Stomach (tissue), 9 donors: ENCODE measurements around the gene COPZ2. TPM values are rescaled to one million over a fixed set of nuclear protein-coding genes. Genes with fewer than 3 reads are reported as not detected.
"Not testable (repeated sequence)": the region's sequence is repeated elsewhere in the genome, so short reads cannot be mapped to it uniquely, and the experiment has no call there.

Experiments used
- DNase-seq, 2 donors: peaks; one replicate each; pipeline versions ENCODE4 v3.0.0 to v3.0.0-alpha.2; 2013 to 2019
- H3K27ac ChIP-seq, 5 donors: fragments of 200-600 bp in 4 of 5; sonication (generic) in 4 of 5; one replicate each; pipeline ENCODE4 v1.5.1; 2013 to 2019; ENCODE audit warnings: mild to moderate bottlenecking in 1 of 5, moderate library complexity in 1 of 5
- H3K27me3 ChIP-seq, 3 donors: fragments of 200-600 bp; sonication (generic); one replicate each; pipeline ENCODE4 v1.5.1; 2017 to 2019; ENCODE audit warnings: mixed run types in 1 of 3
- H3K36me3 ChIP-seq, 4 donors: fragments of 200-600 bp; sonication (generic); 1 replicate in 3 of 4; 2 replicates in 1 of 4; pipeline ENCODE4 v1.5.1; 2016 to 2019
- H3K4me1 ChIP-seq, 4 donors: fragments of 200-600 bp; sonication (generic); one replicate each; pipeline ENCODE4 v1.5.1; 2016 to 2019
- H3K4me3 ChIP-seq, 4 donors: fragments of 200-600 bp; sonication (generic) in 3 of 4; one replicate each; pipeline ENCODE4 v1.5.1; 2016 to 2019; ENCODE audit warnings: mild to moderate bottlenecking in 1 of 4
- H3K9me3 ChIP-seq, 4 donors: fragments of 200-600 bp; sonication (generic); one replicate each; pipeline ENCODE4 v1.5.1; 2016 to 2019
- EP300 ChIP-seq: sonication (generic); formaldehyde crosslinking; IDR thresholded peaks from one replicate; pipeline ENCODE4 v1.6.1; 2017; ENCODE audit warnings: antibody characterized with exemption
- POLR2A ChIP-seq, 4 donors: fragments of 450-650 bp; IDR thresholded peaks; one replicate each; pipeline ENCODE4 v1.6.1; 2016; ENCODE audit warnings: antibody characterized with exemption in 4 of 4, control low read depth in 2 of 4, mild to moderate bottlenecking in 1 of 4, moderate library complexity in 1 of 4
- POLR2AphosphoS5 ChIP-seq, 3 donors: sonication (generic); formaldehyde crosslinking; IDR thresholded peaks; one replicate each; pipeline ENCODE4 v1.6.1; 2016; ENCODE audit warnings: antibody characterized with exemption in 3 of 3
- WGBS, 5 donors: extraction: QIAGEN DNeasy Blood & Tissue Kit in 3 of 5; methylation state at CpG; one replicate each; pipeline versions ENCODE4 v1.1.5 to v1.1.7; 2013 to 2018; 5-methylcytosine and 5-hydroxymethylcytosine counted together
- intact Hi-C: fragments of 100-400 bp; cut with DNase I; formaldehyde crosslinking; loops from one replicate; pipeline ENCODE4 v1.15.1; 2023; ENCODE audit warnings: low total_unique reads
- polyA plus RNA-seq, 3 donors: library from polyadenylated mRNA; stranded (reverse); fragments of 200-250 nt; gene quantifications; one replicate each; pipeline ENCODE4 v1.2.3, GENCODE V29; 2013
- total RNA-seq, 5 donors: library from RNA; depleted of rRNA; stranded (reverse); fragments of >200 nt; gene quantifications; one replicate each; pipeline versions ENCODE4 v1.1.0 to v1.2.3, GENCODE V29; 2014 to 2016
- TF ChIP-seq, protein P1 (sequence below), 7 experiments: fragments of 450-650 bp in 4 of 7; fragments of 200-600 bp in 3 of 7; sonication (generic) in 3 of 7; IDR thresholded peaks; one replicate each; pipeline ENCODE4 v1.5.1; 2016 to 2019; ENCODE audit warnings: antibody characterized with exemption in 7 of 7, control low read depth in 2 of 7, mild to moderate bottlenecking in 1 of 7
- donor health status: healthy with polysubstance abuse.
- donor health status: Bipolar disorder and iron deficiency.
- donor health status: healthy.

The COPZ2 gene
- total and polyA plus RNA-seq, 8 donors: 6.8 to 187 (median 17.0) TPM

DNA sequence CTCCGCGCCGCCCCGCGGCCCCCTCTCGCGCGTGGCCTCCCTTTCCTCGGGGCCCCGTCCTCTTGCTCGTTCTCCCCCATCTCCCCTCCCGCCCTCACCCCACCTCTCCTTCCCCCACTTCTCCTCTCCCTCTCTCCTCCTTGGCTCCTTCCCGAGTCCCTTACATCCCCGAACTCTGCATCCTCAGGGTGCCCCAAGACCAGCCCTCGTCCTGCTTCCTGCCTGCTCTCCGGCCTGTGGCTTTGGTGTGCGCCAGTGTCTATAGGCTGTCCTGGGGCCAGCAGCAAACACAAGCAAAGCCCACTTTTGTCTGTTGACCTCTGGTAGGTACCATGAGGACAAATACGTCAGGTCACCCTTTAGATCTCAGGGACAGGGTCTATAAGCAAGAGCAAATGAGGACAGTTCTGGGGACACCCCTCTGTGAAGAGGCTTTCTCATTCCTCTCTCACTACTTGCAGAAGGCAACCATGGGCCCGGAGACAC lies 284 bp upstream of the COPZ2 start:
- H3K27ac ChIP-seq: peak overlapping the region in 2 of 5 donors; percentile 78 to 79
- intact Hi-C loops: no loop called here

DNA sequence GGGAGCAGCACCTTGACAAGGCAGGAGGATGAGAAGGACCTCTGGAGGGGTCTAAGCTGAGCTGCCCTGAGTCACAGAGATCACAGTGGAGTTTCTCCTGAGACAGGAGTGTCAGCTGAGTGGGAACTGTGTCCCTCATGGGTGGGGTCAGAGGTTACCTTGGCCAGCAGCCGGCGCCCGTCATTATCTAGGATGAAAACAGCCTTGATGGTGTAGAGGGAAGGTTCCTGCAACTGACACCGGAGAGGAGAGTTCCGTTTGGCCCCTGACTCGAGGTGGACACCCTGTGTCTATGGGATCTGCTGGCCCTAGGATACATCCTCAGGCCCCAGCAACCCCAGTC lies 933 bp downstream of the COPZ2 start:
- no peak for DNase-seq
- Histone ChIP-seq H3K36me3 (peaks cover 0 to 4% (median 0%) of the 10 kb centered on the region in 4 donors), H3K27ac (peak overlapping the region in 2 of 5 donors; percentile 78 to 79), H3K9me3 (no peaks in the 10 kb centered on the region), H3K4me3 (peak overlapping the region; percentile 61 to 74 (median 69)), H3K27me3 (peaks cover 0 to 27% (median 4%) of the 10 kb centered on the region in 3 donors), H3K4me1 (peaks cover 10 to 18% (median 14%) of the 10 kb centered on the region in 4 donors)
- intact Hi-C loops: no loop called here
- TF ChIP-seq POLR2AphosphoS5 (IDR thresholded peaks at IDR 0.05) (no peak), EP300 (no peak)
- WGBS, 5 donors: 33 to 48% (median 43%) methylated on average over 3 to 6 of the region's 6 CpGs

More for the DNA sequence above, 284 bp upstream of the COPZ2 start:
- peaks cover 0 to 27% (median 4%) of the 10 kb centered on the region in 3 donors for H3K27me3 ChIP-seq
- WGBS, 5 donors: 9 to 13% (median 10%) methylated on average over 9 to 18 of the region's 19 CpGs
- H3K4me1 ChIP-seq: peaks cover 10 to 18% (median 14%) of the 10 kb centered on the region in 4 donors
- peak overlapping the region; percentile 61 to 74 (median 69) for H3K4me3 ChIP-seq
- H3K36me3 ChIP-seq: peaks cover 0 to 4% (median 0%) of the 10 kb centered on the region in 4 donors
- DNase-seq: no peak
- no peaks in the 10 kb centered on the region for H3K9me3 ChIP-seq
- TF ChIP-seq POLR2A (IDR thresholded peaks at IDR 0.05) (no peak), EP300 (no peak), POLR2AphosphoS5 (IDR thresholded peaks at IDR 0.05) (no peak)
- TF ChIP-seq, protein P1, sequence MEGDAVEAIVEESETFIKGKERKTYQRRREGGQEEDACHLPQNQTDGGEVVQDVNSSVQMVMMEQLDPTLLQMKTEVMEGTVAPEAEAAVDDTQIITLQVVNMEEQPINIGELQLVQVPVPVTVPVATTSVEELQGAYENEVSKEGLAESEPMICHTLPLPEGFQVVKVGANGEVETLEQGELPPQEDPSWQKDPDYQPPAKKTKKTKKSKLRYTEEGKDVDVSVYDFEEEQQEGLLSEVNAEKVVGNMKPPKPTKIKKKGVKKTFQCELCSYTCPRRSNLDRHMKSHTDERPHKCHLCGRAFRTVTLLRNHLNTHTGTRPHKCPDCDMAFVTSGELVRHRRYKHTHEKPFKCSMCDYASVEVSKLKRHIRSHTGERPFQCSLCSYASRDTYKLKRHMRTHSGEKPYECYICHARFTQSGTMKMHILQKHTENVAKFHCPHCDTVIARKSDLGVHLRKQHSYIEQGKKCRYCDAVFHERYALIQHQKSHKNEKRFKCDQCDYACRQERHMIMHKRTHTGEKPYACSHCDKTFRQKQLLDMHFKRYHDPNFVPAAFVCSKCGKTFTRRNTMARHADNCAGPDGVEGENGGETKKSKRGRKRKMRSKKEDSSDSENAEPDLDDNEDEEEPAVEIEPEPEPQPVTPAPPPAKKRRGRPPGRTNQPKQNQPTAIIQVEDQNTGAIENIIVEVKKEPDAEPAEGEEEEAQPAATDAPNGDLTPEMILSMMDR (IDR thresholded peaks at IDR 0.05): no peak

DNA sequence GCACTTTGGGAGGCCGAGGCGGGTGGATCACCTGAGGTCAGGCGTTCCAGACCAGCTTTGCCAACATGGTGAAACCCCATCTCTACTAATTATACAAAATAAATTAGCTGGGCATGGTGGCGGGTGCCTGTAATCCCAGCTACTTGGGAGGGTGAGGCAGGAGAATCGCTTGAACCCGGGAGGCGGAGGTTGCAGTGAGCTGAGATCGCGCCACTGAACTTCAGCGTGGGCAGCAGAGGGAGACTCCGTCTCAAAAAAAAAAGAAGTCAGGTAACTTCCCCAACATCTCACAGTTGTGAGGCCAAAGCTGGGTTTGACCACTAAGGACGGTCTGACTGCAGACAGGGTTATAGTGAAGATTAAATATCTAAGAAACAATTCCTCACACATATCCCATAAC lies 2.9 kb downstream of the COPZ2 start:
- WGBS, 5 donors: 81 to 91% (median 87%) methylated on average over 12 of the region's 12 CpGs
- H3K4me3 ChIP-seq, DNase-seq, H3K9me3 ChIP-seq, intact Hi-C loops, H3K36me3 ChIP-seq, H3K27ac ChIP-seq: not testable (repeated sequence)
- H3K4me1 ChIP-seq: peaks cover 10 to 18% (median 14%) of the 10 kb centered on the region in 4 donors
- H3K27me3 ChIP-seq: peaks cover 0 to 27% (median 4%) of the 10 kb centered on the region in 3 donors

DNA sequence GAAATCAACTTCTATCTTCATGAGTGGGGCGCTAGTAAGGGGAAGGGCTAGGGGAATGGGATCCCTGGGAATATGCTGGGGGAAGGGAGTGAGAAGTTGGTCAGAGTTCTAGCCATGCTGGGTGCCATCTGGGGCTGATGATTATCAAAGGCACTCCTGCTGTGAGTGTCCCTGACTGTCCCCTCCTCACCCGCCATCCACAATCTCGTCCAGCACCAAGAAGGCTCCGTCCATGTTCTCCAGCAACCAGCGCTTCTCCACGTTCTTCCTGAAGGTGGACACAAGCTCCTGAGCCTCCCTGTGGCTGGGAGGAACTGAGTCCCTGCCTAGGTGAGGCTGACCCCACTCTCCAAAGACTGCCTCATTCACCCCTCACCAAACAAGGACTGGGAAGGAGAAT lies 5.6 kb downstream of the COPZ2 start:
- intact Hi-C loops: no loop called here
- WGBS, 5 donors: 74 to 81% (median 78%) methylated on average over 6 of the region's 6 CpGs
- H3K4me3 ChIP-seq: no peak overlapping the region

DNA sequence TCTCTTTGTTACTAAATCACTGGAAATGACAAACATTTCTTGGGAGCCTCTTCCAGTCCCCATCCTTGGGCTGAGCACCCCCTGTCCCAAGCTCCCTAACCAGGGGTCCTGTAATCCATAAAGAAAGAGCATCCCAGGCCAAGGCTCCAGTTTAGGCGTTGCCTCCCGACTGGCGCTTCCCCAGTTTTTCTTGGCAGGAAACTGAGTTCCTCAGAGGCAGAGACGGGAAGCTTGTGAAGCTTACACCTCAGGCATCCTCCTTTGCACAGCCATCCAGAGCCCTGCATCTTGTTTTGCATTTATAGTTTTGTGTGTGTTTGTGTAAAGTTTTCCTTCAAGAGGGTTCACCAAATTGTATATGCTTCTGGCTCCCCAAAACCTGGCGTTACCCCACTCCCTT lies 7.1 kb downstream of the COPZ2 start:
- no peak overlapping the region for H3K27ac ChIP-seq
- no peak for DNase-seq
- H3K9me3 ChIP-seq: no peaks in the 10 kb centered on the region
- WGBS, 5 donors: 34 to 53% (median 52%) methylated on average over 5 of the region's 5 CpGs
- intact Hi-C loops: no loop called here
- peaks cover 14 to 22% (median 16%) of the 10 kb centered on the region in 4 donors for H3K4me1 ChIP-seq
- H3K36me3 ChIP-seq: peaks cover 0 to 4% (median 0%) of the 10 kb centered on the region in 4 donors
- no peak overlapping the region for H3K4me3 ChIP-seq
- TF ChIP-seq EP300: no peak
- no peak for TF ChIP-seq POLR2A (IDR thresholded peaks at IDR 0.05)
- TF ChIP-seq, protein P1 (IDR thresholded peaks at IDR 0.05): no peak
- no peak for TF ChIP-seq POLR2AphosphoS5 (IDR thresholded peaks at IDR 0.05)
- no peaks in the 10 kb centered on the region for H3K27me3 ChIP-seq

More for the DNA sequence above, 5.6 kb downstream of the COPZ2 start:
- Histone ChIP-seq H3K9me3 (no peaks in the 10 kb centered on the region), H3K4me1 (peaks cover 4 to 14% (median 8%) of the 10 kb centered on the region in 4 donors), H3K27me3 (peaks cover 0 to 7% (median 0%) of the 10 kb centered on the region in 3 donors), H3K27ac (no peak overlapping the region), H3K36me3 (peaks cover 0 to 4% (median 0%) of the 10 kb centered on the region in 4 donors)
- TF ChIP-seq POLR2AphosphoS5 (IDR thresholded peaks at IDR 0.05): no peak
- no peak for TF ChIP-seq EP300
- no peak for TF ChIP-seq POLR2A (IDR thresholded peaks at IDR 0.05)
- TF ChIP-seq, protein P1 (IDR thresholded peaks at IDR 0.05): no peak
- no peak for DNase-seq
